GM12875 (cell line): ENCODE results near the gene ATP13A5.

Experiments
- H3K4me3 ChIP-seq: one replicate; pipeline ENCODE4 v1.5.1; 2011; ENCODE audit warnings: low read depth, low read length, control low read depth
- CTCF ChIP-seq: IDR thresholded peaks from 2 replicates; pipeline ENCODE4 v1.5.1; 2011; ENCODE audit warnings: low read depth, mild to moderate bottlenecking, control low read depth, inconsistent platforms, low read length, moderate library complexity, borderline replicate concordance; ENCODE audit not compliant: insufficient read depth

Gene ATP13A5

GRCh38 chr3:193243571-193243970 lies 135.0 kb downstream of the ATP13A5 start:
- H3K4me3 ChIP-seq, result no peak overlapping the region
- TF ChIP-seq CTCF, result no peak

- no peak overlapping the region for H3K4me3 ChIP-seq
- no peak for TF ChIP-seq CTCF
Observed at GRCh38 chr3:193241716-193242115, 136.8 kb downstream of the ATP13A5 start.

- no peak for TF ChIP-seq CTCF
- H3K4me3 ChIP-seq, result peak within 1 kb of the TSS; percentile 5
Observed at GRCh38 chr3:193240850-193241706, 137.5 kb downstream of the ATP13A5 start, which contains the start of gene PLAAT1. Gene PLAAT1, plus strand, starts transcription at chr3:193241222. Its CDS starts 14,429 bp downstream, at chr3:193255651.

- no peak overlapping the region for H3K4me3 ChIP-seq
- TF ChIP-seq CTCF, result no peak
Observed at GRCh38 chr3:193240436-193240849, 138.1 kb downstream of the ATP13A5 start.

GRCh38 chr3:193237030-193237429 lies 141.5 kb downstream of the ATP13A5 start:
- TF ChIP-seq CTCF, result no peak
- no peak overlapping the region for H3K4me3 ChIP-seq

- no peak overlapping the region for H3K4me3 ChIP-seq
- no peak for TF ChIP-seq CTCF
Observed at GRCh38 chr3:193236599-193236998, 142.0 kb downstream of the ATP13A5 start.

- no peak for TF ChIP-seq CTCF
- H3K4me3 ChIP-seq, result no peak overlapping the region
Observed at GRCh38 chr3:193231201-193231600, 147.4 kb downstream of the ATP13A5 start.
